CD4-positive, alpha-beta T cell treated with Interleukin-15 for 4 hours (primary cell): Measurements from ENCODE around the gene ZNF331.

Source experiments
- DNase-seq: peaks from one replicate; pipeline ENCODE4 v3.0.0-alpha.2; 2020; ENCODE audit warnings: low spot score

Gene ZNF331

DNA sequence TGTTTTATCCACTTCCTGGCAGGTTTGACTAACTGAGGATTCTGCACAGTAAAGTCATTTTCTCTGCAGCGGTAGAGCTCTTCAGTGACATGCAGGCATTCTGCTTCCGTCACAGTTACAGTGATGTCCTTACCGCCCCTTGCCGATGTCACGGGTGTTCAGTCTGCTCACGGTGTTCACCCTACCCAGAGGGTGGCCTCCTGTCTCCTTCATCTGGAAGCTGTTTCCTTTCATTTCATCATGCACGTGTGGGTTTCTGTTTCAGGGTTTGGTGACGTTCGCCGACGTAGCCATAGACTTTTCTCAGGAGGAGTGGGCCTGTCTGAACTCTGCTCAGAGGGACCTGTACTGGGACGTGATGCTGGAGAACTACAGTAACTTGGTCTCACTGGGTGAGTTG, 33.4 kb downstream of the ZNF331 start:
- no peak for DNase-seq

DNA sequence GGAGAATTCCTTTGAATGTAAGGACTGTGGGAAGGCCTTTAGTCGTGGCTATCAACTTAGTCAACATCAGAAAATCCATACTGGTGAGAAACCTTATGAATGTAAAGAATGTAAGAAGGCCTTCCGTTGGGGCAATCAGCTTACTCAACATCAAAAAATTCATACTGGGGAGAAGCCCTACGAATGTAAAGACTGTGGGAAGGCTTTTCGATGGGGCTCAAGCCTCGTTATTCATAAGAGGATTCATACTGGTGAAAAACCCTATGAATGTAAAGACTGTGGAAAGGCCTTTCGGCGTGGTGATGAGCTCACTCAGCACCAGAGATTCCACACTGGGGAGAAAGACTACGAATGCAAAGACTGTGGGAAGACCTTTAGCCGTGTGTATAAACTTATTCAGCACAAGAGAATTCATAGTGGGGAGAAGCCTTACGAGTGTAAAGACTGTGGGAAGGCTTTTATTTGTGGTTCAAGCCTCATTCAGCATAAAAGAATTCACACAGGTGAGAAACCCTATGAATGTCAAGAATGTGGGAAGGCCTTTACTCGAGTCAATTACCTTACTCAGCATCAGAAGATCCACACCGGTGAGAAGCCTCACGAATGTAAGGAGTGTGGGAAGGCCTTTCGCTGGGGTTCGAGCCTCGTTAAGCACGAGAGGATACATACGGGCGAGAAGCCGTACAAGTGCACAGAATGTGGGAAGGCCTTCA, 39.2 kb downstream of the ZNF331 start:
- DNase-seq: no peak

DNA sequence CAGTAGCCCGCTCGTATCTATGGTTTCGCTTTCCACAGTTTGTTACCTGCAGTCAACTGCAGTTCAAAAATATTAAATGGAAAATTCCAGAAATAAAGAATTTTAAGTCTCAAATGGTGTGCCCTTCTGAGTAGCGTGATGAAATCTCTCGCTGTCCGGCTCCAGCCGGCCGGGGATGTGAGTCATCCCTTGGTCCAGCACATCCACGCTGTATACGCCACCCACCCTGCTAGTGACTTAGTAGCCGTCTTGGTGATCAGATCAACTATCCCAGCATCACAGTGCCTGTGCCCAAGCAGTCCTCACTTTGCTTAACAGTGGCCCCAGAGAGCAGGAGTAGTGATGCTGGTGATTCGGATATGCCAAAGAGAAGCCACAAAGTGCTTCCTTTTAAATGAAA, 40.0 kb downstream of the ZNF331 start:
- DNase-seq: no peak

DNA sequence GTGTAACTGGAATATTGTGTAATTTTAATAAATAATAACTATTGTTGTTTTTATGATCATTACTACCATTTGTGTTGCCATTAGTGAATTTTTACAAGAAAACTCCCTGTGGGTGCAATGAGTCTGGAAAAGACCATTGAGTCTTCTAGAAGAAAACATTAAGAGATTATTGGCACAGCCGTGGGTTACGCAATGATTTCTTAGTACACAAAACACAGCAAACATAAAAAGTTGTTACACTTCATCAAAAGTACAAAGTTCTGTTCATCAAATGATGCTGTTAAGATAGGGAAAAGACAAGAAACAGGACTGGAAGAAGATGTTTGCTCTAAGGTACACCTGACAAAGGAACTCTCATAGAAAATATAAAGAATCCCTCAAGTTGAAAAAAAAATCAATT, 41.6 kb downstream of the ZNF331 start:
- DNase-seq: no peak

DNA sequence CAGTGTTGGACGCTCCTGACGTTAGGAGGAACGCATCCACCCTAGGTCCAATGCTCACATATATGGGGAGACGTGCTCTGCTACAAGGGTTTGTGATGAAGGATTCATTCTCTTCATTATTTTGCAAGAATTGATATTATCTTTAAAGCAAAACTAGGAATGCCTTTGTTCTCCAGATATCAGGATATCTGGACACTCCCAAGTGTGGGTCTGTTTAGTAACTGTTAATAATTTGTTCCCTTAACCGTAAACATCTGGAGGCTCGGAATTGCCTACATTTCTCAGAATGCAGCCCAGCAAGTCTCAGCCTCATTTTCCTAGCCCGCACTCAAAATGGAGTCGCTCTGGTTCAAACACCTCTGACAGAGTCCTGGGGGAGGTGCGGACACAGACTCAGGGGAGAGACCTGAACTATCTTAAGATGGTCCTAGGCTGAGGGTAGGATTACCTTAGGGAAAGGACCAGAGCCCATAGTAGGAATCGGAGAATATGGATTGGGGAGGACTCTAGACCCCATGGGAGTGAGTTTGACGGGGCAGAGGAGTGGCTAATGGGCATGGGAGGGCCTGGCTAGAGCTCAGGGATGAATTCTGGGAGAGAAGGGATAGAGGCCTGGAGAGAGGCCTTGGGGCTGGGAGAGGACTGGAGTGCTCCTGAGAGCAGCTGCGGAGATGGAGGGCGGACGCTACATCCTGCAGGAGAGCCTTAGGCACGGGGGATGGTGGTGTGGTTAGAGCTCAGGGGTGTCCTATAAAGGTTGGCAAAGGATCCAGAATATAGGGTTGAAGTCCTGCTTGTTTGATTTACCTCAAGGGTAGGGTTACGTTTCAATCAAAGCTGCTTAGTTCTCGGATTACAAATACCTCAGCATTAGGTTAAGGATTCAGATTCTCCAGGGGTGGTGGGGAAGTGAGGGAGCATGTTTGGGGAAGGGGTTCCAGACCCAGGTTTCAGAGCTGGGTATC, 43.2 kb downstream of the ZNF331 start:
- no peak for DNase-seq

DNA sequence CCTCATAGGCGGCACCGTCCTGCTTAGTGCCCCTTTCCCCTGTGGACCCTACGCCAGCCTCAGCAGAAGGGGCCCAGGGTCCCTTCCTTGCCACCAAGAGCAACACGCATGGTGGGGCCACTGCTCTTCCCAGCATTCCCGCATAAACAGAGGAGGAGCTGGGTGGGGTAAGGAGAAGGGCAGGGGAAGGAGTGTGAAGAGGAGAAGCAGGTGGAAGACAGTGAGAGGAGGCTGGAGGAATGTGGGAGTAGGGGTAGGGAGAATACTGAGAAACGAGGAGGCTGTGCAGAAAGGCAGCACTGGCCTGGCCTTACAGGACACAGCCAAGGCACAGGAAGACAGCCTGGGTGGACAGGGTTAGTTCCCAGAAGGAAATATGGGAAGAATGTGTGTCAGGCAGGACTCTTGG, 43.9 kb downstream of the ZNF331 start:
- no peak for DNase-seq

DNA sequence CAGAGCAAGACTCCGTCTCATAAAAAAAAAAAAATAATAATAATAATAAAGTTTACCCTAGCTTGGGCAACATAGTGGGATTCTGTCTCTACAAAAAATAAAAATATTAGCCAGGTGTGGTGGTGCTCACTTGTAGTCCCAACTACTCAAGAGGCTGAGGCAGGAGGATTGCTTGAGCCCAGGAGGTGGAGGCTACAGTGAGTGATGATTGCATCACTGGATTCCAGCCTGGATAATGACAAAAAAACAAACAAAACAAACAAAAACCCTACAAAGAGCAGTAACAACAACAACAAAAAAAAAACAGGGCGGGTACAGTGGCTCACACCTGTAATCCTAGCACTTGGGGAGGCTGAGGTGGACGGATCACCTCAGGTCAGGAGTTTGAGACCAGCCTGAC, 45.2 kb downstream of the ZNF331 start:
- DNase-seq: no peak

DNA sequence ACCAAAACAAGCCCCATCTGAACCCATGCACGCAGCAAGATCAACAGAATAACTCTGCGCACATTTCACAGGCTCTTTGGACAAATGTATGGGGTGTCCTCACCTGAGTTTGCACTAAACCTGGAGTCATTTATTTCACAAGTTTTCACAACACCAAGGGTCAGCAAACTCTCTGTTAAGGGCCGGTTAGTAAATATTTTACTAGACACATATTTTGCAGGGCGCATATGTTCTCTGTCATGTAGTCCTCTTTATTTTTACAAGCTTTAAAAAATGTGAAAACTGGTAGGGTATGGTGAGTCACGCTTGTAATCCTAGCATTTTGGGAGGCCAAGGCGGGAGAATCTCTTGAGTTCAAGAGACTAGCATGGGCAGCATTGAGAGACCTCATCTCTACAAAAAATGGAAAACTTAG, 48.3 kb downstream of the ZNF331 start:
- DNase-seq: no peak

DNA sequence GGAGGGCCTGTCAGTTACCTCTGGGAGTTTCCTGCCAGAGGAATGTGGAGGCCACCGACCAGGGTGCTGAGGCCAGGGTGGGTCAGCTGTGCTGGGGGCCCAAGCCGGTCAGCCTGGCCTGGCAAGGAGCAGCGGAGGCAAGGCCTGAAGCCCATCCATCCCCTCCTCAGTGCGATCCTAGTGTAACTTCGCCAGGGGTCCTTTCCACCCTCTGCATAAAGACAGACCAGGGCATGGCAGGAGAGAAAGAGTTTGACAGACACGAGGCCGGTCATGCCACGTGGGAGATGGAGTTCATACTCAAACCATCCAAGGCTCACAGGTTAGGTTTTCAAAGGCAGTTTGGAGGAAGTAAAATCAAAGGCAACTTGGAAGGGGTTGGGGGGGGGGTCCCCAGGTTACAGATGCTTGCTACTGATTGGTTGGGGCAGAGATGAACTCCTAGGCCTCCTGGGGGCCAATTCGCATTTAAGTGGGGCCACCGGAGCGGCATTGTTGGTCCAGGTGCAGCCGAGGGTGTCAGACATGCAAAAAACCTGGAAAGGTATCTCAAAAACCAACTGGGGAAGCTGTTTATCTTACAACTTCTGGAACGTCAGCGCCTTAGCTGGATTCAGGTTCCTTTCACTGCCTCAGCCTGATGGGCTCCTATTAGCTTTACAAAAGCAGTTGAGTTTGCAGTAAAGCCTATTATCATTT, 57.0 kb downstream of the ZNF331 start:
- no peak for DNase-seq

DNA sequence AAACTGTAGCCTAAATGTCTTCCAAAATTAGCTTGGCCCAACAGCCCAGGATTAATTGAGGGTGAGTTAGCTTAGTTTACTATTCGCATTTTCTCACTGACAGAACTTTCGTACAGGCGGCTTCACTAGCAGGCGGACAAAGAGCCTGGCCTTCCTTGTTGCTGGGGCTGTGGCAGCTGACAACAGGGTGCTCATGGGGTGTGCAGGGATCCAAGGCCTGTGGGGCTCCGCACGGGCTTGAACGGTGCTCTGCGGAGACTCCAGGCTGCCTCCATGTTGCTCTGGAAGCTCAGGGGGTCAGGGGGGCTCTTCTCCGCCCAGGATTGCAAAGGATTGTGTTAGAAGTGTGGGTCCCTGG, 57.5 kb downstream of the ZNF331 start:
- no peak for DNase-seq

DNA sequence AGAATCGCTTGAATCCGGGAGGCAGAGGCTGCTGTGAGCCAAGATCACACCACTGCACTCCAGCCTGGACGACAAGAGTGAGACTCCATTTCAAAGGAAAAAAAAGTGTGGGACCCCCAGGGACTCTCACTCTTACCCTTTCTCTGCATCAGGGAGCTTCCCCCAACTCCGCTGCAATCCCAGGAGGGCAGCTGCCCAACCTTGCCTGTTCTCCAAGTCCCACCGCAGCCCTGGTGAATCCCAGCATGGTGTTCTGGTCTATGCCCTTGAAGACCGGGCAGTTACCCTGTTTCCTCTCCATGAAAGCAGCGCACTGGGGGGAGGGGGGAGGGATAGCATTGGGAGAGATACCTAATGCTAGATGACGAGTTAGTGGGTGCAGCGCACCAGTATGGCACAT, 58.1 kb downstream of the ZNF331 start:
- no peak for DNase-seq

DNA sequence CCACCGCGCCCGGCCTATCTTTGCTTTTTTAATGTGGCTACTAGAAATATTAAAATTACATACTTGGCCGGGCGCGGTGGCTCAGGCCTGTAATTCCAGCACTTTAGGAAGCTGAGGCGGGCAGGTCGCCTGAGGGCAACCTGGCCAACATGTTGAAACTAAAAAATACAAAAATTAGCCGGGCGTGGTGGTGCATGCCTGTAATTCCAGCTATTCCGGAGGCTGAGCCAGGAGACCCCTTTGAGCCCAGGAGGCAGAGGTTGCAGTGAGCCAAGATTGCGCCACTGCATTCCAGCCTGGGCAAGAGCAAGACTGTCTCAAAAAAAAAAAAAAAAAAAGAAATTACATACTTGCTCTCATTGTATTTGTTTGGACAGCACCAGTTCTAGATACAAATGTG, 59.1 kb downstream of the ZNF331 start:
- no peak for DNase-seq

DNA sequence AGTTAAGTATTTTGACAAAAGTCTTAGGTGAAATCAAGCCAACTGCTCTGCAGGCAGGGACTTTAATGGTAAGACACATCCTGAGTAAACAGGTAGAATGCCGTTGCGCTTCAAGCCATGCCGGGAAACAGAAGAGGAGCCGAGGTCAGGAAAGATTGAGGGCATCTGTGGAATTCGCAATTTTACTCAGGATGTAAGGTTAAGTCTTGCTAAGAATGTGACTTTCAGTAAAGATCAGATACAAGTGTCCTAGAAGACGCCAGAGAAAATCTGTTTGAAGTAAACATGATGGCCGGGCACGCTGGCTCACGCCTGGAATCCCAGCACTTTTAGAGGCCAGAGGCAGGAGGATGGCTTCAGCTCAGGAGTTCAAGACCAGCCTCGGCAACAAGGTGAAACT, 60.4 kb downstream of the ZNF331 start:
- DNase-seq: no peak

DNA sequence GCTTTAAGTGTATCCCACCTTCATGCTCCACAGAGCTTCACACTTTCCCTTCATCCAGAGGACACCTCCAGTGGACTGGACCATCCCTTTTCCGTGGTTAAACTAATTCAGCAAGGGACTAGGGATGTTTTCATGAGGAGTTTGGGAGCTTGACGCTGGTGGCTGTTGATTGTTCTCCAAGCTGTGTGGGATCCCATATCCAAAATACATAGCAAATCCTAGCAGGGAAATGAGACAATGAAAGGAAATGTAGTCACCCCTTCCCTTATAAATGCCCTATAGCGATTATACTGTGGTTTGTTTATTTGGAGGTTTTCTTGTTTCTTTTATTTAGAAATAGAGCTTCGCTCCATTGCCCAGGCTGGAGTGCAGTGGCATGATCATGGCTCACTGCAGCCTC, 62.3 kb downstream of the ZNF331 start:
- no peak for DNase-seq

DNA sequence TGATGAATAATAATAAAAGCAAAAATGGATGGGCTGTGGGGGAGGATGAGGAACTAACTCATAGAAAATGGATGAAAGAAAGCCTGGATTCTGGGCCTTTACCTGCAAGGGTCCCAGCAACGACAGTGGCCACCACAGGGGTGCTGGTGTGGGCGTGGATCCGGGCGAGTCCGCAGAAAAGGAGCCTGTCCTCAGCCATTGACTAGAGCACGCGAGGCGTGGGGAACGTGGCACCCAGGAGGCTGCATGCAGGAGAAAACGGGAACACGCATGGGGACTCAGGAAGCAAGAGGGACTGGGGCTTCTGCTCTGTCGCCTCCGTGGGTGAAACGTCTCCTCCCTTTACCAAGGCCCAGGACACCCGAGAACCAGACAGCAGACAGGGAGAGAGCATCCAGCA, 68.1 kb downstream of the ZNF331 start:
- DNase-seq: no peak

DNA sequence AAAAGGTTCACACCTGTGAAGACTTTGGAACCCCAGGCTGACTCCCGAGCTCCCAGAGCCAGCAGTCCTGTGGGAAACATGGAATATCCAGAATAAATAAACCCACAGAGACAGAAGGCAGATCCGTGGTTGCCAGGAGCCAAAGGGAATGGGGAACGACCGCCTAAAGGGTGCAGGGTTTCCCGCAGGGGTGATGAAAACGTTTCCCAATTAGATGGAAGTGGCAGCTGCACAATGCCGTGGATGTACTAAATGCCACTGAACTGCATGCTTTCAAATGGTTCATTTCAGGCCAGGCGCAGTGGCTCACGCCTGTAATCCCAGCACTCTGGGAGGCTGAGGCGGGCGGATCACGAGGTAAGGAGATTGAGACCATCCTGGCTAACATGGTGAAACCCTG, 70.4 kb downstream of the ZNF331 start:
- DNase-seq: no peak

DNA sequence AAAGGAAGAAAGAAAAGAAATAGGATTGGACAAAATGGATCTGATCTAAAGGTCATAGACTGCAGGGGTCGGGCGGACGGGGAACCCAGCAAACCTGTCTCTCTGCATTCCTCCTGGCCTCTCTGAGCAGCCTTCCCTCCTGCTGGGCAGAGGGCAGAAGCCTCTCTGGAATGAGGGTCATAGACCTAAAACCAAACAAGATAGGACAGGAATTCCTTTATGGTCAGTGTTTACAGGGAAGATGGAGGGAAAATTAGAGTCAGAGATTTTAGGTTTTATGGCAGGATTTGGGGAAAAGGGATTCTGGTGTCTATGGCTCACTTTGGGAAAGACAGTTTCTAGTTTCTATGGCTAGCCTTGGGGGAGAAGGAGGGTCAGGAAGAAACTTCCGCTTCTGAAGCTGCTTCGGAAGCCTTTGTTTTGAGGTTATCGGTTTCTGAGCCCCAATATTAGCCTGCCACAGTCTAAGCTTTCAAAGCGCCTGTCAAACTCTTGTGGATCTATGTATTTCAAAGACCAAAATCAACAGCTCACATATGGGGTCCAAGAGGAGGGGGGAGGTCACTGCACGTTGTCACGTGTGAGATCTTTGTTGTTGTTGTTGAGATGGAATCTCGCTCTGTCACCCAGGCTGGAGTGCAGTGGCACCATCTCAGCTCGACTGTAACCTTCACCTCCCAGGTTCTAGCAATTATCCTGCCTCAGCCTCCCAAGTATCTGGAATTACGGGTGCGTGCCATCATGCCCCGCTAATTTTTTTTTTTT, 75.0 kb downstream of the ZNF331 start:
- DNase-seq: no peak

DNA sequence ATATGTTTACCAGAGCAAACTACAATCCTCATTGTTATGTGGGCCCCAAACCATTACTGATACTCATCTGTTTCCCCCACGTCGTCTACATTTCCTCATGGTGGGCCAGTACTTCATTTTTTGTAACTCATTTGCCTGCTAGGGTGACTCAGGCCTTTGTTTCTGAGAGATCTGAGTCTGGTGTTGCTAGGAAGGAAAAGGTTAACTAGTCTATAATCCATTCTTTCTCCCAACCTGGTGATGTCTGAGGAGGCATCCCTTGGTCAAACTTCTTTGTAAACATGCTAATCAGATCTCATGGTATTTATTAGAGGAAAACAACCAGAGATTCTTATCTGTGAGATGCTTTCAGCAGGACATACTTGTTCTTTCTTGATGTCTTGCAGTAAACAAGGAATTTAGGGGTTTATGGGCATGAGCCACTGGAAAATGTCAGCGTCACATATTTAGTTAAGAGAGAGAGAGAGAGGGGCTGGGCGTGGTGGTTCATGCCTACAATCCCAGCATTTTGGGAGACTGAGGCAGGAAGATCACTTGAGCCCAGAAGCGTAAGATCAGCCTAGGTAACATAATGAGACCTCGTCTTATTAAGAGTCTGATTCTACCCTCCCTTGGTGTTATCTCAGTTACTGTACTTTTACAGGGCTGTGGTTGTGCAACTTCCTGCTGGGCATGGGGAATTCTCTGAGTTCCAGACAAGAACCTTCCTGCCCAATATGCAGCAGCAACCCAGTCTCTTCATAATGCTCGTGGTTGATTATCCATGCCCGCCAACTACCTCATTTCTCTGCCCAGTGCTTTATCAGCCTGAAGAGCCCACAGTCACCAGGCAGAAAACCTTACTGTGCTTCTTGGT, 84.2 kb downstream of the ZNF331 start:
- DNase-seq: no peak

DNA sequence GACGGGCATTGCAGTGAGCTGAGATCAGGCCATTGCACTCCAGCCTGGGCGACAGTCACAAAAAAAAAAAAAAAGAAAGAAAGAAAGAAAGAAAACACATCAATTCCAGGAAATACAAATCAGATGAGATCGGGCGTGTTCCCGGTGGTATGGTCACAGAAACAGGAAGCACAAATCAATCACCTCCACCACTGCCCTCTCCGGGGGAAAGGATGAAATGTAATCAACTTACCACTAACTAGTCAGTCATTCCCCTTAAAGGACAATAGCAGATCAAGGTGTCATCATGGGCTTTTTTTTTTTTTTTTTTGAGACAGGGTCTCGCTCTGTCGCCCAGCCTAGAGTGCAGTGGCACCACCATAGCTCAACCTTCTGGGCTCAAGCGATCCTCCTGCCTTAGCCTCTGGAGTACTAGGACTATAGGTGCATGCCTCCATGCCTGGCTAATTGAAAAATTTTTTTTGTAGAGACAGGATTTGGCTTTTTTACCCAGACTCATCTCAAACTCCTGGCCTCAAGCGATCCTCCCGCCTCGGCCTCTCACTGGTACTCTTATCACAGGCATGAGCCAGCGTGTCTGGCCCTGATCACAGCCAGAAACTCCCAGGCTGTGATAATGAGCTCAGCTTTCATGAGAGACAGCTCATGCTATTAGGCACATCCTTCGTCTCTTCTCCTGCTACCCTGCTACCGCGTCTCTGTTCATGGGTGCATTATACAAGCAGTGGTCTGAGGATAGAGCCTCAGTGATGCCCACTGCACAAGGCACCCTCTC, 87.0 kb downstream of the ZNF331 start:
- DNase-seq: no peak

DNA sequence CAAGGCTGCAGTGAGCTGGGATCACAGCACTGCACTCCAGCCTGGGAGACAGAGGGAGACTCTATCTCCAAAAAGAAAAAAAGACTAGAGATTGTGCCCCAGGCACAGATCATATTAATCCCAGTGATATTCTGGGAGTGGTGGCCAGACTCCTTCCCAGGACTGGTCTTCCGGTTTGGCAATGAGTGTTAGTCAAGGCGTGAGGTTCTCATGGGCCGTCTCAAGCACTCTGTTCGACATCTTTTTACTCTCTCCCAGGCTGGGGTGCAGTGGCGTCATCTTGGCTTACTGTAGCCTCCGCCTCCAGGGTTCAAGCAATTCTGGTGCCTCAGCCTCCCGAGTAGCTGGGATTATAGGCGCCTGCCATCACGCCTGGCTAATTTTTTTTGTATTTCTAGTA, 88.5 kb downstream of the ZNF331 start:
- DNase-seq: no peak
